Large intestine (tissue), 3 donors: ENCODE data around the gene SCYGR6. TPM values are rescaled to one million over a fixed set of nuclear protein-coding genes. Genes with fewer than 3 reads are reported as not detected.
"Not testable (repeated sequence)": the region's sequence is repeated elsewhere in the genome, so short reads cannot be mapped to it uniquely, and the experiment has no call there.

Experiments used
- DNase-seq, 2 donors: peaks; one replicate each; pipeline versions ENCODE4 v3.0.0 to v3.0.0-alpha.2; 2013
- H3K27ac ChIP-seq: one replicate; pipeline ENCODE4 v1.5.1; 2013; ENCODE audit warnings: low read length
- H3K27me3 ChIP-seq: 2 replicates; pipeline ENCODE4 v1.6.1; 2013; ENCODE audit warnings: low read length; ENCODE audit not compliant: control insufficient read depth, insufficient read depth
- H3K36me3 ChIP-seq: 2 replicates; pipeline ENCODE4 v1.6.1; 2013; ENCODE audit warnings: low read length; ENCODE audit not compliant: control insufficient read depth, insufficient read depth
- H3K4me1 ChIP-seq: one replicate; pipeline ENCODE4 v1.6.1; 2013; ENCODE audit warnings: low read length; ENCODE audit not compliant: control insufficient read depth, insufficient read depth
- H3K4me3 ChIP-seq: one replicate; pipeline ENCODE4 v1.5.1; 2013; ENCODE audit warnings: low read length
- H3K9me3 ChIP-seq: one replicate; pipeline ENCODE4 v1.6.1; 2013; ENCODE audit warnings: mild to moderate bottlenecking, low read depth, low read length, moderate library complexity; ENCODE audit not compliant: control insufficient read depth
- WGBS: methylation state at CpG from one replicate; pipeline ENCODE4 v1.1.5; 2013; ENCODE audit warnings: low lambda C conversion rate; ENCODE audit not compliant: insufficient coverage; 5-methylcytosine and 5-hydroxymethylcytosine counted together
- polyA plus RNA-seq: library from polyadenylated mRNA; unstranded; fragments of 120-200 nt; gene quantifications from one replicate; pipeline ENCODE4 v1.2.1, GENCODE V29; 2013

SCYGR6 gene
- polyA plus RNA-seq, 1 donor: not detected

DNA sequence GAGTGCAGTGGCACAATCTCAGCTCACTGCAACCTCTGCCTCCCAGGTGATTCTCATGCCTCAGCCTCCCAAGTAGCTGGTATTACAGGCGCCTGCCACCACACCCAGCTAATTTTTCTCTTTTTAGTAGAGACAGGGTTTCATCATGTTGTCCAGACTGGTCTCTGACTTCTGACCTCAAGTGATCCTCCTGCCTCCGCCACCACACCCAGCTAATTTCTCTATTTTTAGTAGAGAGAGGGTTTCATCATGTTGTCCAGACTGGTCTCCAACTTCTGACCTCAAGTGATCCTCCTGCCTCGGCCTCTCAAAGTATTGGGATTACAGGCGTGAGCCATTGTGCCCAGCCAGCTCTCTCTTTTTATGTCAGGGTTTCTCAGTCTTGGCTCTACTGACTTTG is 31.7 kb upstream of the SCYGR6 start:
- H3K9me3 ChIP-seq: not testable (repeated sequence)

DNA sequence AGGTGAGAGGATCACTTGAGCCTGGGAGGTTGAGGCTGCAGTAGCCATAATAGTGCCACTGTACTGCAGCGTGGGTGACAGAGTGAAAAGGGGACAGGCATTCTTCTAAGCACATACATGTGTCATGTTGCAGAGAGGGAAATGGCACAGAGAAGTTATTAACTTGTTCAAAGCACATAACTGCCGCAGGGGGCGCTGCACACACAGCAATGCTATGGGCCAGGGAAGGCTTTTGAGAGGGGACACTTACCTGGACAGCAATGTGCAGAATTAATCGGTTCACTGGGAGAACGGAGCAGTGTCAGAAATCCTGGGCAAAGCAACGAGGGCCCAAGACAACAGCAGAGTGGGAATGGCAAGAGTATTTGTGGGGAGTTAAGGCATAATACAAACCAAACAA is 23.5 kb upstream of the SCYGR6 start:
- H3K36me3 ChIP-seq: no peaks in the 10 kb centered on the region
- DNase-seq: no peak
- H3K4me3 ChIP-seq: no peak overlapping the region

More for the DNA sequence above, 31.7 kb upstream of the SCYGR6 start:
- H3K27ac ChIP-seq, H3K36me3 ChIP-seq, H3K4me3 ChIP-seq, DNase-seq, H3K27me3 ChIP-seq: not testable (repeated sequence)
- WGBS: no CpG with 5 or more reads among the region's 4 CpGs
- H3K4me1 ChIP-seq: peaks cover 18% of the 10 kb centered on the region

DNA sequence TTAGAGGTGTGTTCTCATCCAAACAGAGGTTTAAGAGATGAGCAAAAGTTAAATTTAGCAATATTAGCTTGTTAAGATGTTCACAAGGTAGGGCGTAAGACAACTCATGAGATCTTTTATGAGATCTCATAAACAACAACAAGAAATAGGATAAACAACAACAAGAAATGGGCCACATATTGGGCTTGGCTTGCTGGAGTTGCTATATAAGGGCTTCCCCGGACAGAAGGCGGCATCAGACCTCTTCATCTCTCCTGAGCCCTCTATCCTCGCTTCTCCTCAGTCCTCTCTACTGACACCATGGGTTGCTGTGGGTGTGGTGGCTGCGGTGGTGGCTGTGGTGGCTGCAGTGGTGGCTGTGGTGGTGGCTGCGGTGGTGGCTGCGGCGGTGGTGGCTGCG is 21.0 kb upstream of the SCYGR6 start, which contains the start of gene SCYGR8:
TSS of gene SCYGR8 (plus strand) at position 301 of the 400 bp plus-strand sequence. CDS start at position 301, 0 bp downstream.
- H3K9me3 ChIP-seq: no peaks in the 10 kb centered on the region
- no peaks in the 10 kb centered on the region for H3K4me1 ChIP-seq
- H3K27ac ChIP-seq: no peak within 1 kb of the TSS
- no peak within 1 kb of the TSS for H3K4me3 ChIP-seq
- DNase-seq: no peak
- no peaks in the 10 kb centered on the region for H3K27me3 ChIP-seq
- 100% methylated on average over 1 of the region's 9 CpGs for WGBS
- H3K36me3 ChIP-seq: no peaks in the 10 kb centered on the region

More for the DNA sequence above, 23.5 kb upstream of the SCYGR6 start:
- Histone ChIP-seq H3K27ac (no peak overlapping the region), H3K9me3 (no peaks in the 10 kb centered on the region), H3K27me3 (no peaks in the 10 kb centered on the region), H3K4me1 (no peaks in the 10 kb centered on the region)
- WGBS: no CpG with 5 or more reads among the region's 6 CpGs

DNA sequence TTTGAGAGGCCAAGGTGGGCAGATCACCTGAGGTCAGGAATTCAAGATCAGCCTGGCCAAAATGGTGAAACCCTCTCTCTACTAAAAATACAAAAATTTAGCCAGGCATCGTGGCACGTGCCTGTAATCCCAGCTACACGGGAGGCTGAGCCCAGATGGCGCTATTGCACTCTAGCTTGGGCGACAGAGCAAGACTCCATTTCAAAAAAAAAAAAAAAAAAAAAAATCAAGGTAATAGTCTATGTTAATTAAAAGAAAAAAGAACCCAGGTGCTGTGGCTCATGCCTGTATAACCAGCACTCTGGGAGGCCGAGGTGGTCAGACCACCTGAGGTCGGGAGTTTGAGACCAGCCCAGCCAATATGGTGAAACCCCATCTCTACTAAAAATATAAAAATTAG is 16.1 kb upstream of the SCYGR6 start:
- not testable (repeated sequence) for DNase-seq, H3K27ac ChIP-seq, H3K4me3 ChIP-seq, H3K4me1 ChIP-seq, H3K27me3 ChIP-seq, H3K9me3 ChIP-seq, H3K36me3 ChIP-seq
- WGBS: 63% methylated on average over 3 of the region's 7 CpGs

DNA sequence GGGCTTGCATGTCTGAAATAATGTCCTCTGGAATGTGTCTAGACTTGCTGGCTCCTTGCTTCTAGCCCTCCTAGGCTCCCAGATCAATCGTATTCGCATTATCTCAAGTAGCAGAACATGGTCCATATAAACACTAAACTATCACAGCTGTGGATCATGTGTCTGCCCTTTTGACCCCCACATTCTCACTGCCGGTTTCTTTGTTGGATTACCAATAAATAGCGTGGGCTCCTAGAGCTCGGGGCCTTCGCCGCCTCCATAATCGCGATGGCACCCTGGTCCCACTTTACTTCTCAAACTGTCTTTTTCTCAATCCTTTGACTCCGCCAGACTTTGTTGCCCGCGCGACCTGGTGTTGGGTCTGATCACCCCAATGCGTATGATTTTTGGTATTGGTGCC is 14.8 kb upstream of the SCYGR6 start:
- Histone ChIP-seq H3K27me3 (no peaks in the 10 kb centered on the region), H3K4me3 (no peak overlapping the region), H3K4me1 (peaks cover 7% of the 10 kb centered on the region), H3K27ac (peak overlapping the region; percentile 8), H3K36me3 (no peaks in the 10 kb centered on the region), H3K9me3 (no peaks in the 10 kb centered on the region)
- peak; percentile 61 to 88 for DNase-seq
- 58% methylated on average over 8 of the region's 14 CpGs for WGBS

DNA sequence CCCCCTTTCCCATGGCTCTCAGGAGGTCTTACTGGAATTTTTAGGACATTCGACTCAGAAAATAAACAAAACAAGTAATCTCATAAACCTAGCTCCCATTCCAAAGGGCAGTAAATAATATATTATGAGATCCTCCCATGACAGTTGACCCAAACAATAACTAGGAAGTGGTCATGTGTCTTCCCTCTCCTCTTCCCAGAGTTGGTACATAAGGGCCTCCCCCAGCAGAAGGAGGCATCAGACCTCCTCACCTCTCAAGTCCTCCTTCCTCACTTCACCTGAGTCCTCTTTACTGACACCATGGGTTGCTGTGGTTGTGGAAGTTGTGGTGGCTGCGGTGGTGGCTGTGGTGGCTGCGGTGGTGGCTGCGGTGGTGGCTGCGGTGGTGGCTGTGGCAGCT is 3.5 kb upstream of the SCYGR6 start, which contains the start of gene SCYGR7:
TSS of gene SCYGR7 (plus strand) at position 301 of the 400 bp plus-strand sequence. CDS start at position 301, 0 bp downstream.
- WGBS: no CpG with 5 or more reads among the region's 5 CpGs
- Histone ChIP-seq H3K4me3 (no peak within 1 kb of the TSS), H3K9me3 (no peaks in the 10 kb centered on the region), H3K4me1 (peaks cover 5% of the 10 kb centered on the region), H3K27ac (no peak within 1 kb of the TSS), H3K27me3 (no peaks in the 10 kb centered on the region), H3K36me3 (no peaks in the 10 kb centered on the region)
- DNase-seq: no peak

DNA sequence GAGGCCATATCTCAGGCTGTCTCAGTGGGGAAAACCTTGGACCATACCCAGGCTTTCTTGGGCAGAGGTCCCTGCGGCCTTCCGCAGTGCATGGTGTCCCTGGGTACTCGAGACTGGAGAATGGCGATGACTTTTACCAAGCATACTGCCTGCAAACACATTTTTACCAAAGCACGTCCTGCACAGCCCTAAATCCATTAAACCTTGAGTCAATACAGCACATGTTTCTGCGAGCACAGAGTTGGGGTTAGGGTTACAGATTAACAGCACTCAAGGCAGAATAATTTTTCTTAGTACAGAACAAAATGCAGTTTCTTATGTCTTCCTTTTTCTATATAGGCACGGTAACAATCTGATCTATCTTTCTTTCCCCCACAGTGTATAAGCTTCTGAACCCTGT is 1.7 kb downstream of the SCYGR6 start:
- H3K9me3 ChIP-seq, H3K27me3 ChIP-seq, H3K4me3 ChIP-seq, H3K36me3 ChIP-seq: not testable (repeated sequence)
- Histone ChIP-seq H3K4me1 (peaks cover 49% of the 10 kb centered on the region), H3K27ac (peak overlapping the region; percentile 64)
- DNase-seq: peak in 1 of 2 donors; percentile 49
- WGBS: no CpG with 5 or more reads among the region's 7 CpGs

DNA sequence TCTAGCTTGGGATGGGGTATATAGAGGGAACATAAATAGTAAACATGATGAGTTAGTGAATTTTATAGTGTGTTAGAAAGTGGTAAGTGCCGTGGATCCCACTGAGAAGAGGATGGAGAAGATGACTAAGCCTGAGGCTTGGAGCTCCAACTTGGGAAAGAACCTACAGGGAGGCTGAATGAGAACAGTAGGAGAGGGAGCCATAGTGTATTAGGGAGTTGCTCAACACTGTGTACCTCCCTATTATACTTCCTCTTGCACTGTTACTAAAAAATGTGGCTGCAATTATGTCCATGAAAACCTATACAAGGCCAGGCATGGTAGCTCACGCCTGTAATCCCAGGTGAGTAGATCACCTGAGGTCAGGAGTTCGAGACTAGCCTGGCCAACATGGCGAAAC is 3.9 kb downstream of the SCYGR6 start:
- Histone ChIP-seq H3K27me3 (no peaks in the 10 kb centered on the region), H3K27ac (no peak overlapping the region), H3K4me1 (peaks cover 49% of the 10 kb centered on the region), H3K9me3 (no peaks in the 10 kb centered on the region), H3K4me3 (no peak overlapping the region), H3K36me3 (no peaks in the 10 kb centered on the region)
- 100% methylated on average over 1 of the region's 4 CpGs for WGBS
- no peak for DNase-seq

DNA sequence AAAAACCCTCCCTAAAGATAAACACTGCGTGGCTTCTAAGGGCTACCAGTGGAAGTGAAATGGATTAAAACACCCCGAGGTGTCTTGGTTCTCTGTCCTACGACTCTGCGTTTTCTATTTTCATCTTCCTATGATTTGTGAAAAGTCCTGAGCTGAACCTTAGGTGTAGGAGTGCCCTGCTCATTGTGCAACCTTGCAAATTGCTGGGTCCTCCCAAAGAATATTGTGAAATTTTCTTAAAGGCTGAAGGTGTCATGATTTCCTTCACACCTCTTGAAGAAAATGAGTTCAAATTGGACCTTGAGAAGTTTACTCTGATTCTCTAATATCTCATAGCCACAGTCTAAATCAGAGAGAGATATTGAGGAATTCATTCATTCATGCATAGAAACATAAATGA is 4.9 kb downstream of the SCYGR6 start:
- peak; percentile 56 to 75 for DNase-seq
- Histone ChIP-seq H3K4me1 (peaks cover 49% of the 10 kb centered on the region), H3K36me3 (no peaks in the 10 kb centered on the region), H3K4me3 (no peak overlapping the region), H3K27ac (peak overlapping the region; percentile 30), H3K9me3 (no peaks in the 10 kb centered on the region), H3K27me3 (no peaks in the 10 kb centered on the region)
- no CpG with 5 or more reads among the region's 4 CpGs for WGBS

DNA sequence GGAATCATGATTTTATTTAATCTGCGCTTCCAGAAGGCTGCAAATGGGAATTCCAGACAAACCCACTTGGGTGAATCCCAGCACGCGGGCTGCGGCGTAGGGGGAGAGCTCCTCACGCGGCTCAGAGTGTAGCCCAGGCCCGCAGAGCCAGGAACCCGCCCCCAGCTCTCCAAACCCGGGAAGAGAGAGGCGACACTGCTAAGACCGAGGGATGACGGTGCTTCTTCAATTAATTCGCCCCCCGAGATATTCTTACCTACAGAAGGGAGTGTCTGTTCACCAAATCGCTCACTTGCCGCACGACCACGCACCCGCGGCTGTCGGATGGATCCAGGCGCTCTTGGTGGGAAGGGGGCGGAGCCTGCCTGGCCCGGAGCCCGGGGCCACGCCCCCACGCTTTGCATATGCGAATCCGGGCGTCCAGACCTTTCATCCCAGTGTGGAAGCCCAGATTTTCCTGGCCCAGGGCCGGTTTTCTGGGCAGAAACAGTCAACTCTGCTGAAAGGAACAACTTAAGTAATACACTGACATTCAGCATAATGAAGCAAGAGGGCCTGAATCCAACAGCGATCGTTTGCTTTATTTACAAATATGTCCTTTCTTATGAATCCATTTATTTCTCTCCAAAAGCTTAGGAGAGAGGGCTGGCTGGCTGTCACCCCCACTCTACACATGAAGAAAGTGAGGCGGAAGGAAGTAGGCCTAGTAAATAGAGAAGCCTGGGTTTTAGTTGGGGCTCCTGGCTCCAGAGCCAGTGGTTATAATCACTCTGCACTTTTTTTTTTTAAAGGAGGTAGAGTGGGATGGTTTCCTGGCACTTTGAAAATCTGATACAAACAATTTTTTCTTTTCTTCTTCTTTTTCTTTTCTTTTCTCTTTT is 6.6 kb downstream of the SCYGR6 start, which contains the start of gene SLC19A3:
TSS of gene SLC19A3 (minus strand) at position 342 of the 881 bp plus-strand sequence. CDS start 15,710 bp downstream, outside the sequence.
- WGBS: no CpG with 5 or more reads among the region's 35 CpGs

More for the DNA sequence above, 6.6 kb downstream of the SCYGR6 start, which contains the start of gene SLC19A3:
- peak within 1 kb of the TSS; percentile 58 for H3K4me3 ChIP-seq
- peaks cover 56% of the 10 kb centered on the region for H3K4me1 ChIP-seq
- peak within 1 kb of the TSS; percentile 89 for H3K27ac ChIP-seq
- H3K36me3 ChIP-seq: no peaks in the 10 kb centered on the region
- no peaks in the 10 kb centered on the region for H3K27me3 ChIP-seq
- DNase-seq: peak; percentile 91 to 95
- no peaks in the 10 kb centered on the region for H3K9me3 ChIP-seq
